Thyroid gland (tissue), 4 donors: ENCODE data around the gene C2CD2.

Source experiments
- CTCF ChIP-seq, 6 experiments: fragments of 200-600 bp in 3 of 6; fragments of 450-650 bp in 3 of 6; sonication (generic) in 3 of 6; IDR thresholded peaks; one replicate each; pipeline ENCODE4 v1.5.1; 2016 to 2019; ENCODE audit warnings: antibody characterized with exemption in 6 of 6, mild to moderate bottlenecking in 2 of 6, inconsistent platforms in 1 of 6, moderate library complexity in 1 of 6
- POLR2A ChIP-seq, 2 donors: fragments of 450-650 bp; IDR thresholded peaks; one replicate each; pipeline ENCODE4 v1.6.1; 2017; ENCODE audit warnings: antibody characterized with exemption in 2 of 2, mild to moderate bottlenecking in 2 of 2, moderate library complexity in 1 of 2

GRCh38 chr21:41854426-41854995, 99.3 kb downstream of the C2CD2 start:
- TF ChIP-seq CTCF (IDR thresholded peaks at IDR 0.05) (no peak), POLR2A (IDR thresholded peaks at IDR 0.05) (no peak)
